Measurements from ENCODE around the gene TTLL8. TPM values are rescaled to one million over a fixed set of nuclear protein-coding genes. Genes with fewer than 3 reads are reported as not detected.

Gene TTLL8
- total and polyA plus RNA-seq, 4 donors = not detected

DNA sequence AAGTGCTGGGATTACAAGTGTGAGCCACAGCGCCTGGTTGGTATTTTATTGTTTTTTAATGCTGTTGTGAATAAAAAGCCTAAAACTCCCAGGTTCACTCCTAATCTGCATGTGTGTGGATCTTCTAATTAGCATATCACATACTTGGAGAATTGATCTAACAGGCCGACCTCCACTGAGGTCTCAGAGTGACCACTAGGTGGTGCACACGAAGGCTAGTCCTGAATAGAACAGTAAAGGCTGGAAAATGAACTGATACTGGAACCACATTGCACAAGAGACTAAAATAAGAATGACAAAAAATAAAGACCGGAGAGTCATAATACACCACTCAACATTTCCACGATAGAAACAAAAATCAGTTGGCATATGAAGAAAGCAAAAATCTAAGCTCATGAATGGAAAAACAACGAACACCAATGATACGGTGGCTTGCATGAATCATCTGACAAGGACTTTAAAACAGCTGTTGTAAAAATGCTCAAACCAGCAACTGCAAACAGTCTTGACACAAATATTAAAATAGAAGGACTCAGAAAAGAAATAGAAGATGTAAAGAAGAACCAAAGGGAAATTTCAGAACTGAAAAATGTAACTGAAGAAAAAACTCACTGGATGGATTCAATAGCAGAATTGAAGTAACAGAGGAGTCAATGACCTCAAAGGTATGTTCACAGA is 78.4 kb downstream of the TTLL8 start:
- no peak overlapping the region for H3K27ac ChIP-seq (ENCODE audit: low read depth in 1 of 2, low read length in 2 of 2)
- no peak overlapping the region for H3K9ac ChIP-seq (ENCODE audit: low read depth in 1 of 2, low read length in 2 of 2)
- 56% methylated on average over 7 of the region's 7 CpGs for WGBS
- H3K4me1 ChIP-seq (ENCODE audit: control insufficient read depth in 4 of 4, insufficient read depth in 4 of 4, low read length in 3 of 4) = no peaks in the 10 kb centered on the region
- H3K4me3 ChIP-seq (ENCODE audit: low read depth in 1 of 3, low read length in 3 of 3) = no peak overlapping the region
- peak; percentile 34 for DNase-seq (ENCODE audit: low spot score)
- TF ChIP-seq EGR1 (IDR thresholded peaks at IDR 0.05; ENCODE audit: low read depth in 2 of 2) (no peak), HNF4A (conservative IDR thresholded peaks at IDR 0.05) (no peak), JUND (IDR thresholded peaks at IDR 0.05) (no peak), FOXA2 (IDR thresholded peaks at IDR 0.05) (no peak), TAF1 (conservative IDR thresholded peaks at IDR 0.05) (no peak), HNF4G (IDR thresholded peaks at IDR 0.05) (no peak), FOXA1 (IDR thresholded peaks at IDR 0.05) (no peak), NR2F2 (IDR thresholded peaks at IDR 0.05) (no peak), RXRA (IDR thresholded peaks at IDR 0.05) (peak in 1 of 2 donors; percentile 28), SP1 (IDR thresholded peaks at IDR 0.05) (no peak), YY1 (IDR thresholded peaks at IDR 0.05) (no peak), GABPA (IDR thresholded peaks at IDR 0.05 in 1 of 2, conservative IDR thresholded peaks at IDR 0.05 in 1 of 2) (no peak), RAD21 (IDR thresholded peaks at IDR 0.05) (peak; percentile 66 to 83)
- TF ChIP-seq, protein P1, sequence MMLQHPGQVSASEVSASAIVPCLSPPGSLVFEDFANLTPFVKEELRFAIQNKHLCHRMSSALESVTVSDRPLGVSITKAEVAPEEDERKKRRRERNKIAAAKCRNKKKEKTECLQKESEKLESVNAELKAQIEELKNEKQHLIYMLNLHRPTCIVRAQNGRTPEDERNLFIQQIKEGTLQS (IDR thresholded peaks at IDR 0.05) = no peak
- TF ChIP-seq, protein P2, sequence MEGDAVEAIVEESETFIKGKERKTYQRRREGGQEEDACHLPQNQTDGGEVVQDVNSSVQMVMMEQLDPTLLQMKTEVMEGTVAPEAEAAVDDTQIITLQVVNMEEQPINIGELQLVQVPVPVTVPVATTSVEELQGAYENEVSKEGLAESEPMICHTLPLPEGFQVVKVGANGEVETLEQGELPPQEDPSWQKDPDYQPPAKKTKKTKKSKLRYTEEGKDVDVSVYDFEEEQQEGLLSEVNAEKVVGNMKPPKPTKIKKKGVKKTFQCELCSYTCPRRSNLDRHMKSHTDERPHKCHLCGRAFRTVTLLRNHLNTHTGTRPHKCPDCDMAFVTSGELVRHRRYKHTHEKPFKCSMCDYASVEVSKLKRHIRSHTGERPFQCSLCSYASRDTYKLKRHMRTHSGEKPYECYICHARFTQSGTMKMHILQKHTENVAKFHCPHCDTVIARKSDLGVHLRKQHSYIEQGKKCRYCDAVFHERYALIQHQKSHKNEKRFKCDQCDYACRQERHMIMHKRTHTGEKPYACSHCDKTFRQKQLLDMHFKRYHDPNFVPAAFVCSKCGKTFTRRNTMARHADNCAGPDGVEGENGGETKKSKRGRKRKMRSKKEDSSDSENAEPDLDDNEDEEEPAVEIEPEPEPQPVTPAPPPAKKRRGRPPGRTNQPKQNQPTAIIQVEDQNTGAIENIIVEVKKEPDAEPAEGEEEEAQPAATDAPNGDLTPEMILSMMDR (IDR thresholded peaks at IDR 0.05; ENCODE audit: low read depth, low read length, missing input control) = peak; percentile 69
- TF ChIP-seq, protein P3, sequence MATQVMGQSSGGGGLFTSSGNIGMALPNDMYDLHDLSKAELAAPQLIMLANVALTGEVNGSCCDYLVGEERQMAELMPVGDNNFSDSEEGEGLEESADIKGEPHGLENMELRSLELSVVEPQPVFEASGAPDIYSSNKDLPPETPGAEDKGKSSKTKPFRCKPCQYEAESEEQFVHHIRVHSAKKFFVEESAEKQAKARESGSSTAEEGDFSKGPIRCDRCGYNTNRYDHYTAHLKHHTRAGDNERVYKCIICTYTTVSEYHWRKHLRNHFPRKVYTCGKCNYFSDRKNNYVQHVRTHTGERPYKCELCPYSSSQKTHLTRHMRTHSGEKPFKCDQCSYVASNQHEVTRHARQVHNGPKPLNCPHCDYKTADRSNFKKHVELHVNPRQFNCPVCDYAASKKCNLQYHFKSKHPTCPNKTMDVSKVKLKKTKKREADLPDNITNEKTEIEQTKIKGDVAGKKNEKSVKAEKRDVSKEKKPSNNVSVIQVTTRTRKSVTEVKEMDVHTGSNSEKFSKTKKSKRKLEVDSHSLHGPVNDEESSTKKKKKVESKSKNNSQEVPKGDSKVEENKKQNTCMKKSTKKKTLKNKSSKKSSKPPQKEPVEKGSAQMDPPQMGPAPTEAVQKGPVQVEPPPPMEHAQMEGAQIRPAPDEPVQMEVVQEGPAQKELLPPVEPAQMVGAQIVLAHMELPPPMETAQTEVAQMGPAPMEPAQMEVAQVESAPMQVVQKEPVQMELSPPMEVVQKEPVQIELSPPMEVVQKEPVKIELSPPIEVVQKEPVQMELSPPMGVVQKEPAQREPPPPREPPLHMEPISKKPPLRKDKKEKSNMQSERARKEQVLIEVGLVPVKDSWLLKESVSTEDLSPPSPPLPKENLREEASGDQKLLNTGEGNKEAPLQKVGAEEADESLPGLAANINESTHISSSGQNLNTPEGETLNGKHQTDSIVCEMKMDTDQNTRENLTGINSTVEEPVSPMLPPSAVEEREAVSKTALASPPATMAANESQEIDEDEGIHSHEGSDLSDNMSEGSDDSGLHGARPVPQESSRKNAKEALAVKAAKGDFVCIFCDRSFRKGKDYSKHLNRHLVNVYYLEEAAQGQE (IDR thresholded peaks at IDR 0.05) = no peak
- TF ChIP-seq, protein P4, sequence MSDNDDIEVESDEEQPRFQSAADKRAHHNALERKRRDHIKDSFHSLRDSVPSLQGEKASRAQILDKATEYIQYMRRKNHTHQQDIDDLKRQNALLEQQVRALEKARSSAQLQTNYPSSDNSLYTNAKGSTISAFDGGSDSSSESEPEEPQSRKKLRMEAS (IDR thresholded peaks at IDR 0.05) = no peak
- TF ChIP-seq, protein P5, sequence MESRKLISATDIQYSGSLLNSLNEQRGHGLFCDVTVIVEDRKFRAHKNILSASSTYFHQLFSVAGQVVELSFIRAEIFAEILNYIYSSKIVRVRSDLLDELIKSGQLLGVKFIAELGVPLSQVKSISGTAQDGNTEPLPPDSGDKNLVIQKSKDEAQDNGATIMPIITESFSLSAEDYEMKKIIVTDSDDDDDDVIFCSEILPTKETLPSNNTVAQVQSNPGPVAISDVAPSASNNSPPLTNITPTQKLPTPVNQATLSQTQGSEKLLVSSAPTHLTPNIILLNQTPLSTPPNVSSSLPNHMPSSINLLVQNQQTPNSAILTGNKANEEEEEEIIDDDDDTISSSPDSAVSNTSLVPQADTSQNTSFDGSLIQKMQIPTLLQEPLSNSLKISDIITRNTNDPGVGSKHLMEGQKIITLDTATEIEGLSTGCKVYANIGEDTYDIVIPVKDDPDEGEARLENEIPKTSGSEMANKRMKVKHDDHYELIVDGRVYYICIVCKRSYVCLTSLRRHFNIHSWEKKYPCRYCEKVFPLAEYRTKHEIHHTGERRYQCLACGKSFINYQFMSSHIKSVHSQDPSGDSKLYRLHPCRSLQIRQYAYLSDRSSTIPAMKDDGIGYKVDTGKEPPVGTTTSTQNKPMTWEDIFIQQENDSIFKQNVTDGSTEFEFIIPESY (IDR thresholded peaks at IDR 0.05) = no peak
- H3K27me3 ChIP-seq (ENCODE audit: control insufficient read depth in 4 of 4, insufficient read depth in 4 of 4, low read length in 3 of 4) = peaks cover 0 to 3% (median 0%) of the 10 kb centered on the region in 4 donors
- H3K36me3 ChIP-seq (ENCODE audit: control insufficient read depth in 4 of 4, insufficient read depth in 3 of 4, low read depth in 1 of 4, low read length in 3 of 4) = no peaks in the 10 kb centered on the region
- no peaks in the 10 kb centered on the region for H3K9me3 ChIP-seq (ENCODE audit: control insufficient read depth in 4 of 4, low read length in 3 of 4)
